ENCODE results near the gene MAGED1. TPM values are rescaled to one million over a fixed set of nuclear protein-coding genes. Genes with fewer than 3 reads are reported as not detected.
"Not testable (repeated sequence)": the region's sequence is repeated elsewhere in the genome, so short reads cannot be mapped to it uniquely, and the experiment has no call there.

Gene MAGED1
- total RNA-seq, 1 experiment from 2014 or later = 57.4 TPM

DNA sequence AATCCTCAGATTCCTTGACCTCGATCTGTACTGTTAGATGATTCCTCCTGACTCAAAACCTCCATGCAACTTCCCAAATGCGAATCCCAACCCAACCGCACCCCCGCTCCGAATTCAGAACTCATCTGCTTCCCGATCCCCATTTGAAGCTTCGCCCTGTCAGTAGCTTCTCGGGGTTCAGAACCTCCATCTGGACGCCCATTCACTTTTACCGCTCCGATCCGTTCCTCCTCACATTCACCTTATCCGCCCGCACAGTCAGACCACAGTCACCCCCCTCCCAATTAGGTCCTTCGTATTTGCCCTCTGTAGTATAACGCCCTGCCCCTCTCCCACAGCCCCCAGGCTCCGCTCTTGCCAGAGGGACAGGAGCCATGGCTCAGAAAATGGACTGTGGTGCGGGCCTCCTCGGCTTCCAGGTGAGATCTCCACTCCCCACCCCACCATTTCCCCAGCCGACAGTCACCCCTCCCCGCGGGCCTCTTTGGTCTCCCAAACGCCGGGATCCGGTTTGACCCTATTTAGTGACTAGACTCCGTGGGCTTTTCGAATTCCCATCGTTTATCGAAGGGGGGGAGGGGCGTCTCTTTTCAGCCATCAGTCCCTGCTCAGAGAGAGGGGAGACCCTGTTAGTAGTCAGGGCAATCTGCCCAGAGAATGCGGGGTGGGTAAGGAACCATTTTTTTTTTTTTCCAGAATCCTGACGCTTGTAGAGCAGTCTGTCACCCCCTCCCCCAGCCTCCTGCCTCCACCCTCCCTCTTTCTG lies 691 bp downstream of the MAGED1 start:
- DNase-seq (ENCODE audit: low read depth) = no peak

DNA sequence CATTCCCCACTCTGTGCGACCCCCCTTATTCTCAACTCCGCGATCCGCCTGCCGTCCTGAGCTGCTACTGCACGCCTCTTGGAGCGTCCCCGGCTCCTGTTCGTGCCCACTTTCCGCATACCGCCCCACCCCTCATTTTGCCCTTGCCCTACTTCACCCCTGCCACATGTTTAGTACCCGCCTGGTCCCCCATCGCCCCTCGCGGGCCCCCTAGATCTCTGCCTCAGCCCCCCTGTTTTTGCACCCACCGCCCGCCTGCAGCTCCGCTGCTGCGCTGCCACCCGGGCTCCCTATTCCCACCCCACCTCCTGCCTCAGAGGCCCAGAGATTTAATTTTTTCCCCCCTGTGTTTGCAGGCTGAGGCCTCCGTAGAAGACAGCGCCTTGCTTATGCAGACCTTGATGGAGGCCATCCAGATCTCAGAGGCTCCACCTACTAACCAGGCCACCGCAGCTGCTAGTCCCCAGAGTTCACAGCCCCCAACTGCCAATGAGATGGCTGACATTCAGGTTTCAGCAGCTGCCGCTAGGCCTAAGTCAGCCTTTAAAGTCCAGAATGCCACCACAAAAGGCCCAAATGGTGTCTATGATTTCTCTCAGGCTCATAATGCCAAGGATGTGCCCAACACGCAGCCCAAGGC lies 1.4 kb downstream of the MAGED1 start:
- DNase-seq (ENCODE audit: low read depth) = no peak

DNA sequence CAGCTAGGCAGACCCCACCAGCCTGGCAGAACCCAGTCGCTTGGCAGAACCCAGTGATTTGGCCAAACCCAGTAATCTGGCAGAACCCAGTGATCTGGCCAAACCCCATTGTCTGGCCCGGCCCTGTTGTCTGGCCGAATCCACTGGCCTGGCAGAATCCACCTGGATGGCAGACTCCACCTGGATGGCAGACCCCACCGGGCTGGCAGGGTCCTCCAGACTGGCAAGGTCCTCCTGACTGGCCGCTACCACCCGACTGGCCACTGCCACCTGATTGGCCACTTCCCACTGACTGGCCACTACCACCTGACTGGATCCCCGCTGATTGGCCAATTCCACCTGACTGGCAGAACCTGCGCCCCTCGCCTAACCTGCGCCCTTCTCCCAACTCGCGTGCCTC lies 3.2 kb downstream of the MAGED1 start:
- no peak for DNase-seq (ENCODE audit: low read depth)

DNA sequence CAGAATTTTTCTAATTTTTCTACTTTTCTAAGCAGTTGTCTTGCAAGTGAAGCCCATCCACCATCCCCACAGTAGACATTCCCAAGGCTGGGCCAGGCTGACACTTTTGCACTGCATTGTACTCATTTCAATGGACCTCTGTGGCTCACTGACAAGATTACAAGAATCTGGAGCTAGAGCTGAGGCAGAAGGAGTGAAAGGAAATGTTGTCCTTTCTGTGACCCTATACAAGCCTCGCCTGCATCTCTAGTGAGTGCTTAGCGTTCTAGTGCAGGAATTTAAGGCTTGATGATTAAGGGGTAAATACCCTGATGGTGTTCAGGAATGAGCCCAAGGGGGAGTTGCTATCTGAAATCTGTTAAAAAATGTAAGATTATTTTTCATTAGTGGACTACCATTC lies 6.3 kb downstream of the MAGED1 start:
- no peak for DNase-seq (ENCODE audit: low read depth)

DNA sequence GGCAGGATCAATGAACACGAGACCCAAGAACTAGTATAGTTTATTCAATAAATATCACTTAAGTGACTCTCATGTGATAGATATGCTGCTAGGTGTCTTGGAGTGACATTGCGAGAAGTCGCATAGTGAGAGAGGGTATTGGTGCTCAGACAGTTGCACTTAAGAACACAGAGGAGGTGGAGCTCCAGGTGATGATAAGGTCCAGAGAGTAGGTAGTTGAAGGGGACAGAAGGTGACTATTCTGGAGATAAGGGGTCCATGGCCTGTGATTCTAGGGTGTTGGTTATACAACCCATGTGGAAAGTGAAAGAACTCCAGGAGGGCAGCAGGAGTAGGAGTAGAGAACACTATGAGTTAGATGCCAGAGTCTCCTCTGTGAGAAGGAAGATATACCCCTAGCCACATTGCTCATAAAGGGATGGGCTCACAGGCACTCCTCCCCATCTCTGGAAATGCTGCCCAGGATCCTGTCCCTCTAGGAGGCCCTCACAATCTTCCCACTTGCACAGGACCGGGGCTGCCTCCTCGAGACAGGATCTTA lies 9.2 kb downstream of the MAGED1 start:
- DNase-seq (ENCODE audit: low read depth) = no peak

DNA sequence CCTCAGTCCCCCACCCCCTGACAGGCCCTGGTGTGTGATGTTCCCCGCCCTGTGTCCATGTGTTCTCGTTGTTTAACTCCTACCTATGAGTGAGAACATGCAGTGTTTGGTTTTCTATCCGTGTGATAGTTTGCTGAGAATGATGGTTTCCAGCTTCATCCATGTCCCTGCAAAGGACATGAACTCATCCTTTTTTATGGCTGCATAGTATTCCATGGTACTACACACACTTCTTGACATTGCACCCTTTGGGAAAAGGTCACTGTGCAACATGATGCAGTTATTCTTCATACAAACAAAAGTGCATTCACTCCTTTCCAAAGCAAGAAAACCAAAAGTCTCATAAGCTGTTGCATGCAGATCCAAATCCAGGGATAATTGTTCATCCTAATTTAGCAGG lies 11.7 kb downstream of the MAGED1 start:
- not testable (repeated sequence) for DNase-seq (ENCODE audit: low read depth)

DNA sequence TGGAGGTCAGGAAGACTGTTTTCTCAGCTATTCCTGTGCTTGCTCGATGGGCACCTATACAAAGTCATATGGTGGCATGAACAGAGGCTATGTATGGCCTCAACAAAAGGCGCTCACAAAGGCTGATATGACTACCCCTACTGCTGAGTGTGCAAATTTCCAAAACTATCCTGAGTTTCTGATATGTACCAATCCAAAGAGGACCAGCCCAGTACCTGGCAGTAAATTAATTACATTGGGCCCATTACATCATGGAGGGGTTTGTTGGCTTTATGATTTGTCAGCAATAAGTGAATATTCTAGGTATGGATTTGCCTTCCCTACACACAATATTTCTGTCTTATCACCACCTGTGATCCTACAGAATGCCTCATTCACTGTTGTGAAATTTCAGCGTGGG lies 12.3 kb downstream of the MAGED1 start:
- no peak for DNase-seq (ENCODE audit: low read depth)

DNA sequence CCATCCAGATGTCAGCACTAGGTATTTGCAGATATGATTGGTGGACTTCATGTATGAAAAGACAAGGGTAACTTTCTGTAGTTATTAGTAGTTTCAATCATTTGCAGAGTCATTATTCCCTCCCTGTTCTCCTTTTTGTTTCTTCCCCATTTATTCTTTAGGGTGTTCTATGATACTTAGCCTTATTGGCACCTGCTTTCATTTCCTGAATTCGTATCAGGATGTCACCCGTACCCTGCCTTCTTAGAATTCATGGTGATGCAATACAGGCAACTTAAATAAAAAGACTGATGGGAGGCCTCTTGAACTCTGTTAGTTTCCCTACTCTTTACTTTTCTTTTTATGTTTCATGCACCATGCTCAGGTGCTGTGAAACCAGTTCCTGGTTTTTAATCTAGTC lies 24.2 kb downstream of the MAGED1 start:
- DNase-seq (ENCODE audit: low read depth) = no peak

DNA sequence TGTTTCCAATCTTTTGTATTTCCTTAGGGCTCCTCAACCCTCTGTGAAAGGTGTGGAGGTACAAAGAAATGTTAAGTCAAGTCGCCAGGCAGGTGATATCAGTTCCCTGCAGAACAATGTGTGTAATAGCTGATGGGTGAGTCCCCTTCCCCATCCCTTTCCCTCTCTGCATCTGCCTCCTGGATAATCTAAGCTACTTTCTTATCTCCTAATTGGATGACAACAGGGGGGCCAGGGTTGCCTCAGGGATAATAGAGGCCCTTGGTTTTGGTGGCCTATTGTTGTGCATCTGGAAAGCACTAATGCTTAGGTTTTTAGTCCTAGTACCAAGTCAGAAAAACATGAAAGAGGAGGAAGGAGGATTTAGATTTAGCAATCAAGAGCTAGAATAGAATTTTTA lies 29.1 kb downstream of the MAGED1 start:
- no peak for DNase-seq (ENCODE audit: low read depth)

DNA sequence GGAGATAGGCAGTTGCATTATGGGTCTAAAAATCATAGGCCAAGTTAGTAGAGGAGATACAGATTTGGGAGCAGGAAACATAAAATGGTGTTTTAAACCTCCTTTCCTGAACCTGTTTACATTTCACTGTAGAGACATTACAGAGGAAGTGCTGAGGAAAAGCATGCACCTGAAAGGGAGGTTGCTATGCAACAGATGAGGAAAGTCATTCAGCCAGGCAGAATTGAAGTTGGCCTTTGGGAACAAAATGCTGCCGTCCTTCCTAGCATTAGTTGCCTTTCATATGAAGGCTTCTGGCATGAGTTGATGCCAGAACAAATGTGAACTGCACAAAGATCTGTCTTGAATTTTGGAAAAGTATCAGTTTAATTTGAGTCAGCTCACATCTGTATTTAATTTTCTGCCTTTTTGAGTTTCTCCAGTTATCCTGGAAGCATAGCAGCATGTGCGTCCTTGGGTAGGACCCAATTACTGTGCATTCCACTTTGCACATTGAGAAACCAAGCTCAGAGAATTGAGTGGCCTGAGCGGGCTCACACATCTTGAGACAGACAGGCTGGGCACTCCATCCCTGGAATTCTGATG lies 38.2 kb downstream of the MAGED1 start:
- no peak for DNase-seq (ENCODE audit: low read depth)

Small RNA genes lying within 50 kb of the gene (small RNA-seq; reads per million reads assigned to genes)
- gene AL929410.2 (not detected), gene RNU6-504P (not detected)

Other genes starting within 250 kb of the MAGED1 start
- not detected in 2 replicates for gene CENPVL2, start 210.8 kb upstream of the MAGED1 start, total RNA-seq (2014; rRNA removed; shearing (Covaris generic))
- gene CENPVL1, start 183.1 kb upstream of the MAGED1 start, total RNA-seq (2014; rRNA removed; shearing (Covaris generic)) = not detected in 2 replicates
- gene GSPT2, start 150.2 kb upstream of the MAGED1 start, total RNA-seq (2014; rRNA removed; shearing (Covaris generic)) = 7.4 and 7.5 TPM in 2 replicates
- 1.9 and 5.3 TPM in 2 replicates for gene MAGED4B, start 175.6 kb downstream of the MAGED1 start, total RNA-seq (2014; rRNA removed; shearing (Covaris generic))

All from HT1080 (cell line).